Liver (tissue), 9 donors: Measurements from ENCODE around the gene NOP9. TPM values are rescaled to one million over a fixed set of nuclear protein-coding genes. Genes with fewer than 3 reads are reported as not detected.

Experiments
- DNase-seq: peaks from one replicate; pipeline ENCODE4 v3.0.0-alpha.2; 2017; ENCODE audit warnings: low spot score
- H3K27ac ChIP-seq, 2 donors: one replicate each; pipeline ENCODE4 v1.7.0; 2013; ENCODE audit warnings: inconsistent platforms in 2 of 2, low read length in 2 of 2, control low read depth in 1 of 2, low read depth in 1 of 2, mild to moderate bottlenecking in 1 of 2
- H3K27me3 ChIP-seq, 4 donors: one replicate each; pipeline versions ENCODE4 v1.6.1 to v1.7.0; 2013; ENCODE audit warnings: low read length in 3 of 4, inconsistent platforms in 1 of 4, mild to moderate bottlenecking in 1 of 4, moderate library complexity in 1 of 4; ENCODE audit not compliant: control insufficient read depth in 4 of 4, insufficient read depth in 4 of 4
- H3K36me3 ChIP-seq, 4 donors: one replicate each; pipeline versions ENCODE4 v1.6.1 to v1.7.0; 2013; ENCODE audit warnings: low read length in 3 of 4, mild to moderate bottlenecking in 3 of 4, low read depth in 1 of 4, moderate library complexity in 1 of 4; ENCODE audit not compliant: control insufficient read depth in 4 of 4, insufficient read depth in 3 of 4
- H3K4me1 ChIP-seq, 4 donors: one replicate each; pipeline versions ENCODE4 v1.6.1 to v1.7.0; 2013; ENCODE audit warnings: low read length in 3 of 4, mild to moderate bottlenecking in 3 of 4, moderate library complexity in 1 of 4; ENCODE audit not compliant: control insufficient read depth in 4 of 4, insufficient read depth in 4 of 4
- H3K4me3 ChIP-seq, 3 donors: one replicate each; pipeline versions ENCODE4 v1.6.1 to v1.7.0; 2013; ENCODE audit warnings: low read length in 3 of 3, control low read depth in 1 of 3, low read depth in 1 of 3, mild to moderate bottlenecking in 1 of 3
- H3K9ac ChIP-seq, 2 donors: one replicate each; pipeline ENCODE4 v1.7.0; 2013; ENCODE audit warnings: low read length in 2 of 2, mild to moderate bottlenecking in 2 of 2, moderate library complexity in 2 of 2, control low read depth in 1 of 2, low read depth in 1 of 2
- H3K9me3 ChIP-seq, 4 donors: one replicate each; pipeline versions ENCODE4 v1.6.1 to v1.7.0; 2013; ENCODE audit warnings: low read length in 3 of 4; ENCODE audit not compliant: control insufficient read depth in 4 of 4
- EGR1 ChIP-seq, 2 donors: IDR thresholded peaks; 2 replicates each; pipeline ENCODE4 v1.6.1; 2016 to 2018; ENCODE audit warnings: antibody characterized with exemption in 2 of 2, low read depth in 2 of 2
- FOXA1 ChIP-seq: IDR thresholded peaks from 2 replicates; pipeline ENCODE4 v1.6.1; 2016; ENCODE audit warnings: antibody characterized with exemption
- FOXA2 ChIP-seq: IDR thresholded peaks from 2 replicates; pipeline ENCODE4 v1.6.1; 2016; ENCODE audit warnings: antibody characterized with exemption
- GABPA ChIP-seq, 2 donors: IDR thresholded peaks in 1 of 2; conservative IDR thresholded peaks in 1 of 2; 2 replicates each; pipeline ENCODE4 v1.6.1; 2016; ENCODE audit warnings: antibody characterized with exemption in 2 of 2, mild to moderate bottlenecking in 1 of 2, moderate library complexity in 1 of 2
- HNF4G ChIP-seq: IDR thresholded peaks from 2 replicates; pipeline ENCODE4 v1.6.1; 2016; ENCODE audit warnings: antibody characterized with exemption
- RAD21 ChIP-seq, 2 donors: IDR thresholded peaks; 2 replicates each; pipeline ENCODE4 v1.6.1; 2016; ENCODE audit warnings: antibody characterized with exemption in 2 of 2, mild to moderate bottlenecking in 2 of 2
- RXRA ChIP-seq, 2 donors: IDR thresholded peaks; 2 replicates each; pipeline ENCODE4 v1.6.1; 2017 to 2018; ENCODE audit warnings: antibody characterized with exemption in 2 of 2, mild to moderate bottlenecking in 1 of 2
- SP1 ChIP-seq: IDR thresholded peaks from 2 replicates; pipeline ENCODE4 v1.6.1; 2018; ENCODE audit warnings: antibody characterized with exemption, mild to moderate bottlenecking
- TAF1 ChIP-seq: conservative IDR thresholded peaks from 2 replicates; pipeline ENCODE4 v1.6.1; 2016; ENCODE audit warnings: antibody characterized with exemption, mild to moderate bottlenecking
- WGBS: extraction: QIAGEN DNeasy Blood & Tissue Kit; methylation state at CpG from one replicate; pipeline ENCODE4 v1.1.7; 2013; 5-methylcytosine and 5-hydroxymethylcytosine counted together
- polyA plus RNA-seq, 2 donors: library from polyadenylated mRNA; stranded (reverse) in 1 of 2; unstranded in 1 of 2; fragments of 200-250 nt in 1 of 2; fragments of >200 nt in 1 of 2; fragmentation: Nextera tagmentation in 1 of 2; extraction: Ambion mirVana in 1 of 2; gene quantifications; one replicate each; pipeline versions ENCODE4 v1.2.1 to v1.2.3, GENCODE V29; 2013 to 2015
- total RNA-seq, 2 donors: library from RNA; depleted of rRNA; stranded (reverse); fragments of >200 nt; gene quantifications; one replicate each; pipeline ENCODE4 v1.2.3, GENCODE V29; 2014
- TF ChIP-seq, protein P1 (sequence below): IDR thresholded peaks from 2 replicates; pipeline ENCODE4 v1.6.1; 2016; ENCODE audit warnings: antibody characterized with exemption, mild to moderate bottlenecking
- TF ChIP-seq, protein P2 (sequence below): IDR thresholded peaks from 2 replicates; pipeline ENCODE4 v1.6.1; 2016; ENCODE audit warnings: antibody characterized with exemption
- TF ChIP-seq, protein P3 (sequence below): IDR thresholded peaks from 2 replicates; pipeline ENCODE4 v1.6.1; 2016; ENCODE audit warnings: antibody characterized with exemption
- TF ChIP-seq, protein P4 (sequence below): IDR thresholded peaks from 2 replicates; pipeline ENCODE4 v1.6.1; 2016; ENCODE audit warnings: antibody characterized with exemption
- TF ChIP-seq, protein P5 (sequence below): fragments of 150-350 bp; IDR thresholded peaks from 2 replicates; pipeline ENCODE4 v1.5.1; 2017; ENCODE audit warnings: improper control_type of control experiment, low read depth, low read length; ENCODE audit not compliant: missing input control
- donor health status: healthy.
- donor health status: healthy.
- donor health status: healthy.
- donor health status: healthy.
- donor health status: healthy.

NOP9 gene
- total and polyA plus RNA-seq, 4 donors, result 3.8 to 18.2 (median 9.7) TPM

DNA sequence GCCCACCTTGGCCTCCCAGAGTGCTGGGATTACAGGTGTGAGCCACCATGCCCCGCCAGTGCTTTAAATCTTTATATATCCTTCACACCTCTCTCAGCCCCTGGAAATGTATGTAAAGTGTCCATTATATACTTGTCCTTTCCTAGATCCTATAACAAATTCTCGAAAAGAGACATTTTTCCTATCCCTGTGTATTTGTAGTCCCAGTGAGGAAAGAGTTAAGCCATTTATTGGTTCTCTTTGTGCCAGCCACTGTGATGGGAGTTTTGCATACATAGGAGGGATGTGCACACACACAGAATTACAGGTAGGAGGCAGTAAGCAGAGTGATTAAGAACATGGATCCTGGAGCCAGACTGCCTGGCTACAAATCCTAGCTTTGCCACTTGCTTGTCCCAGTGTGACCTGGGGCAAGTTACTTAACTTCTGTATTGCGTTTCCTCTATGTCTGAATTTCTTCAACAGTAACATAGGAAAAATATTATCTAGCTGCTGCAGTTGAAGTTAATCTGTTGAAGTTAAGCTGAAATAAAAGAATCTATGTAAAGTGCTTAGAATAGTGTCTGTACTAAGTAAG, 26.1 kb upstream of the NOP9 start (continued):
- TF ChIP-seq RAD21 (IDR thresholded peaks at IDR 0.05), result peak in 1 of 2 donors; percentile 37
- TF ChIP-seq GABPA (IDR thresholded peaks at IDR 0.05 in 1 of 2, conservative IDR thresholded peaks at IDR 0.05 in 1 of 2), result no peak

DNA sequence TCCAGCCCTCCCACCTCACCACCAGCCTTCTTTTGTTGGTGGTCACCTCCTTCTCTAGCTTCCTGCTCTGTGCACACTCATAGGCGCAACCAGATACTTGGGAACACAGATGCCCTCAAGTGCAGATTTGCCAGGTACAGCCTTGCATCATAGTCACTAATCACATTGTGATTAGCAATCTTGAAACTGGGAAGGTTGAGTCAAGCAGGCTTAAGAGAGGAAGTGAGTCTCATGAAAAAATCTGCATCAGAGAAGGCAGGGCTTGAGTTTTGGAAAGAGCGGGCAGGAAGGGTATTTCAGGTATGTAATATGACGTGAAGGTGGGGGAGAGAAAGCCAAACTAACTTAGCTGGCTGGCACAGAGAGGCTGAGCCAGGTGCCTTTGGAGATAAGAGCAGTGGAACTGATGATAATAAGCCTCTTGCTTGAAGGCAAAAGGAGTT, 25.5 kb upstream of the NOP9 start:
- no peak for DNase-seq
- Histone ChIP-seq H3K27me3 (no peaks in the 10 kb centered on the region), H3K9me3 (no peaks in the 10 kb centered on the region), H3K4me3 (no peak overlapping the region), H3K27ac (no peak overlapping the region), H3K4me1 (peaks cover 1 to 19% (median 7%) of the 10 kb centered on the region in 4 donors), H3K36me3 (peaks cover 0 to 2% (median under 1%) of the 10 kb centered on the region in 4 donors), H3K9ac (no peak overlapping the region)
- TF ChIP-seq, protein P1, sequence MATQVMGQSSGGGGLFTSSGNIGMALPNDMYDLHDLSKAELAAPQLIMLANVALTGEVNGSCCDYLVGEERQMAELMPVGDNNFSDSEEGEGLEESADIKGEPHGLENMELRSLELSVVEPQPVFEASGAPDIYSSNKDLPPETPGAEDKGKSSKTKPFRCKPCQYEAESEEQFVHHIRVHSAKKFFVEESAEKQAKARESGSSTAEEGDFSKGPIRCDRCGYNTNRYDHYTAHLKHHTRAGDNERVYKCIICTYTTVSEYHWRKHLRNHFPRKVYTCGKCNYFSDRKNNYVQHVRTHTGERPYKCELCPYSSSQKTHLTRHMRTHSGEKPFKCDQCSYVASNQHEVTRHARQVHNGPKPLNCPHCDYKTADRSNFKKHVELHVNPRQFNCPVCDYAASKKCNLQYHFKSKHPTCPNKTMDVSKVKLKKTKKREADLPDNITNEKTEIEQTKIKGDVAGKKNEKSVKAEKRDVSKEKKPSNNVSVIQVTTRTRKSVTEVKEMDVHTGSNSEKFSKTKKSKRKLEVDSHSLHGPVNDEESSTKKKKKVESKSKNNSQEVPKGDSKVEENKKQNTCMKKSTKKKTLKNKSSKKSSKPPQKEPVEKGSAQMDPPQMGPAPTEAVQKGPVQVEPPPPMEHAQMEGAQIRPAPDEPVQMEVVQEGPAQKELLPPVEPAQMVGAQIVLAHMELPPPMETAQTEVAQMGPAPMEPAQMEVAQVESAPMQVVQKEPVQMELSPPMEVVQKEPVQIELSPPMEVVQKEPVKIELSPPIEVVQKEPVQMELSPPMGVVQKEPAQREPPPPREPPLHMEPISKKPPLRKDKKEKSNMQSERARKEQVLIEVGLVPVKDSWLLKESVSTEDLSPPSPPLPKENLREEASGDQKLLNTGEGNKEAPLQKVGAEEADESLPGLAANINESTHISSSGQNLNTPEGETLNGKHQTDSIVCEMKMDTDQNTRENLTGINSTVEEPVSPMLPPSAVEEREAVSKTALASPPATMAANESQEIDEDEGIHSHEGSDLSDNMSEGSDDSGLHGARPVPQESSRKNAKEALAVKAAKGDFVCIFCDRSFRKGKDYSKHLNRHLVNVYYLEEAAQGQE, result no peak
- TF ChIP-seq, protein P2, sequence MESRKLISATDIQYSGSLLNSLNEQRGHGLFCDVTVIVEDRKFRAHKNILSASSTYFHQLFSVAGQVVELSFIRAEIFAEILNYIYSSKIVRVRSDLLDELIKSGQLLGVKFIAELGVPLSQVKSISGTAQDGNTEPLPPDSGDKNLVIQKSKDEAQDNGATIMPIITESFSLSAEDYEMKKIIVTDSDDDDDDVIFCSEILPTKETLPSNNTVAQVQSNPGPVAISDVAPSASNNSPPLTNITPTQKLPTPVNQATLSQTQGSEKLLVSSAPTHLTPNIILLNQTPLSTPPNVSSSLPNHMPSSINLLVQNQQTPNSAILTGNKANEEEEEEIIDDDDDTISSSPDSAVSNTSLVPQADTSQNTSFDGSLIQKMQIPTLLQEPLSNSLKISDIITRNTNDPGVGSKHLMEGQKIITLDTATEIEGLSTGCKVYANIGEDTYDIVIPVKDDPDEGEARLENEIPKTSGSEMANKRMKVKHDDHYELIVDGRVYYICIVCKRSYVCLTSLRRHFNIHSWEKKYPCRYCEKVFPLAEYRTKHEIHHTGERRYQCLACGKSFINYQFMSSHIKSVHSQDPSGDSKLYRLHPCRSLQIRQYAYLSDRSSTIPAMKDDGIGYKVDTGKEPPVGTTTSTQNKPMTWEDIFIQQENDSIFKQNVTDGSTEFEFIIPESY, result no peak
- TF ChIP-seq FOXA2, result no peak
- TF ChIP-seq FOXA1, result no peak
- TF ChIP-seq SP1, result no peak
- no peak for TF ChIP-seq GABPA (IDR thresholded peaks at IDR 0.05 in 1 of 2, conservative IDR thresholded peaks at IDR 0.05 in 1 of 2)
- TF ChIP-seq RAD21 (IDR thresholded peaks at IDR 0.05), result no peak
- no peak for TF ChIP-seq TAF1
- no peak for TF ChIP-seq EGR1 (IDR thresholded peaks at IDR 0.05; ENCODE audit: low read depth in 2 of 2)
- TF ChIP-seq, protein P3, sequence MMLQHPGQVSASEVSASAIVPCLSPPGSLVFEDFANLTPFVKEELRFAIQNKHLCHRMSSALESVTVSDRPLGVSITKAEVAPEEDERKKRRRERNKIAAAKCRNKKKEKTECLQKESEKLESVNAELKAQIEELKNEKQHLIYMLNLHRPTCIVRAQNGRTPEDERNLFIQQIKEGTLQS, result no peak
- no peak for TF ChIP-seq HNF4G
- TF ChIP-seq, protein P4, sequence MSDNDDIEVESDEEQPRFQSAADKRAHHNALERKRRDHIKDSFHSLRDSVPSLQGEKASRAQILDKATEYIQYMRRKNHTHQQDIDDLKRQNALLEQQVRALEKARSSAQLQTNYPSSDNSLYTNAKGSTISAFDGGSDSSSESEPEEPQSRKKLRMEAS, result no peak
- no peak for TF ChIP-seq RXRA (IDR thresholded peaks at IDR 0.05)
- TF ChIP-seq, protein P5, sequence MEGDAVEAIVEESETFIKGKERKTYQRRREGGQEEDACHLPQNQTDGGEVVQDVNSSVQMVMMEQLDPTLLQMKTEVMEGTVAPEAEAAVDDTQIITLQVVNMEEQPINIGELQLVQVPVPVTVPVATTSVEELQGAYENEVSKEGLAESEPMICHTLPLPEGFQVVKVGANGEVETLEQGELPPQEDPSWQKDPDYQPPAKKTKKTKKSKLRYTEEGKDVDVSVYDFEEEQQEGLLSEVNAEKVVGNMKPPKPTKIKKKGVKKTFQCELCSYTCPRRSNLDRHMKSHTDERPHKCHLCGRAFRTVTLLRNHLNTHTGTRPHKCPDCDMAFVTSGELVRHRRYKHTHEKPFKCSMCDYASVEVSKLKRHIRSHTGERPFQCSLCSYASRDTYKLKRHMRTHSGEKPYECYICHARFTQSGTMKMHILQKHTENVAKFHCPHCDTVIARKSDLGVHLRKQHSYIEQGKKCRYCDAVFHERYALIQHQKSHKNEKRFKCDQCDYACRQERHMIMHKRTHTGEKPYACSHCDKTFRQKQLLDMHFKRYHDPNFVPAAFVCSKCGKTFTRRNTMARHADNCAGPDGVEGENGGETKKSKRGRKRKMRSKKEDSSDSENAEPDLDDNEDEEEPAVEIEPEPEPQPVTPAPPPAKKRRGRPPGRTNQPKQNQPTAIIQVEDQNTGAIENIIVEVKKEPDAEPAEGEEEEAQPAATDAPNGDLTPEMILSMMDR, result no peak
- WGBS, result 85% methylated on average over 3 of the region's 3 CpGs
